HG03108 (cell line): ENCODE measurements around the gene NRN1L.
"Not testable (repeated sequence)": the region's sequence is repeated elsewhere in the genome, so short reads cannot be mapped to it uniquely, and the experiment has no call there.

Source experiments
- ATAC-seq: cut with Tn5 transposase; IDR thresholded peaks from one replicate; pipeline ENCODE4 v1.9.1; 2021; ENCODE audit warnings: moderate library complexity; ENCODE audit not compliant: unreplicated experiment

NRN1L gene

DNA sequence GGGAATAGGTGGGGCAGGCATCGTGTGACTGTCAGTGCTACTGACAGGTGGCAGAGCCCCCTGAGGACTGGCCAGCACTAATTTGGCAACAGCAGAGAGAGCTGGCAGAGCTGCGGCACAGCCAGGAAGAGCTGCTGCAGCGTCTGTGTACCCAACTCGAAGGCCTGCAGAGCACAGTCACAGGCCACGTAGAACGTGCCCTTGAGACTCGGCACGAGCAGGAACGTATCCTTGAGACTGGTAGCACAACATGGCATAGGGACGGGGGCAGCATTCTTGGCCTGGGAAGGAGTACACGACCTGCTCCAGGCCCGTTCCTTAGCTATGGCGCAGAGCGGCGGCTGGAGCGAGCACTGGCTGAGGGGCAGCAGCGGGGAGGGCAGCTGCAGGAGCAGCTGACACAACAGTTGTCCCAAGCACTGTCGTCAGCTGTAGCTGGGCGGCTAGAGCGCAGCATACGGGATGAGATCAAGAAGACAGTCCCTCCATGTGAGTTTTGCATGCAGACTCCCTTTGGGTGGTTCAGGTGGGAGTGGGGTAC is 3.0 kb upstream of the NRN1L start:
- ATAC-seq: no peak

DNA sequence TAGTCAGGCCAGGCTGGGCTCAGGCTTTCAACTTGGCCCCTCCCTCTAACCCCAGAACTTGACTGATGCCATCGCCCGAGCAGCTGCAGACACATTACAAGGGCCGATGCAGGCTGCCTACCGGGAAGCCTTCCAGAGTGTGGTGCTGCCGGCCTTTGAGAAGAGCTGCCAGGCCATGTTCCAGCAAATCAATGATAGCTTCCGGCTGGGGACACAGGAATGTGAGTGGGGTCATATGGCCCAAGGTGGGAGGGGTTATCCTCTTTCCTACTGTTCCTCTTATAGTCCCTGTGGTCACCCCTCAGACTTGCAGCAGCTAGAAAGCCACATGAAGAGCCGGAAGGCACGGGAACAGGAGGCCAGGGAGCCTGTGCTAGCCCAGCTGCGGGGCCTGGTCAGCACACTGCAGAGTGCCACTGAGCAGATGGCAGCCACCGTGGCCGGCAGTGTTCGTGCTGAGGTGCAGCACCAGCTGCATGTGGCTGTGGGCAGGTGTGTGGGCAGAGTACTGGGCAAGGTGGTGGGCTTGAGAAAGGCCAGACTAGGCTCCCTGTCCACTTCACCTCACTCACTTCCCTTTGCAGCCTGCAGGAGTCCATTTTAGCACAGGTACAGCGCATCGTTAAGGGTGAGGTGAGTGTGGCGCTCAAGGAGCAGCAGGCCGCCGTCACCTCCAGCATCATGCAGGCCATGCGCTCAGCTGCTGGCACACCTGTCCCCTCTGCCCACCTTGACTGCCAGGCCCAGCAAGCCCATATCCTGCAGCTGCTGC is 2.1 kb upstream of the NRN1L start:
- no peak for ATAC-seq

DNA sequence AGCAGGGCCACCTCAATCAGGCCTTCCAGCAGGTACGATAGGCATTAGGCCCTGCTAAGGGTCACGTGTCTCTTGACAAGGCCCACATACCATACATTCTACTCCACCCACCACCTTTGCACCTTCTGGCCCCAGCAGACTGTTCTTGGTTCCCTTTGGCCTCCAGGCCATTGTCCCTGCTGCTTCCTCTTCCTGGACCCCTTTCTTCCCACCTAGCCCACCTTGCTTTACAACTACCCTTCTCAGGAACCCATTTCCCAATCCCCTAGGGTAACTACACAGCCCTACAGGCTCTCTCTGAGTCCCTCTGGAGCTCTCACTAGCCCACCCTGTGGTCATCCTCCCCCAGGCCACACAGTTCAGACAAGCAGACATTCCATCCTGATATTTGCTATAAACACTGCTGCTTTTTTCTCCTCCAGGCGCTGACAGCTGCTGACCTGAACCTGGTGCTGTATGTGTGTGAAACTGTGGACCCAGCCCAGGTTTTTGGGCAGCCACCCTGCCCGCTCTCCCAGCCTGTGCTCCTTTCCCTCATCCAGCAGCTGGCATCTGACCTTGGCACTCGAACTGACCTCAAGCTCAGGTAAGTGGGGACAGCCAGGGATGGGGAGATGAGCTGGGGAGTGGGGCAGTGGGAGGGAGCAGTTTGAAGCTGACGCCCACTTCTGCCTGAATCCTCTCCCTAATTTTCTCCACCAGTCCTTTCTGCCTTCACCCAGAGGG is 1.4 kb upstream of the NRN1L start:
- ATAC-seq: no peak

DNA sequence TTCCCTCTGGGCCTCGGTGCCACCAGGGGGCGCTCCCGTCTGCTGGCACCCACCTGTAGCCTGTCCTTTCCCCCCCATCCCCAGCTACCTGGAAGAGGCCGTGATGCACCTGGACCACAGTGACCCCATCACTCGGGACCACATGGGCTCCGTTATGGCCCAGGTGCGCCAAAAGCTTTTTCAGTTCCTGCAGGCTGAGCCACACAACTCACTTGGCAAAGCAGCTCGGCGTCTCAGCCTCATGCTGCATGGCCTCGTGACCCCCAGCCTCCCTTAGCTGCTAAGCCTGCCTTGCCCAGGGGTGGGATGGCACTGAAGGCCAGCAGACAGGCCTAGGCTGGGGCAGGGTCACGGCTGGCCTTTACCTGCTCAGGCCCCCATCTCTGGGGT is 818 bp upstream of the NRN1L start:
- no peak for ATAC-seq

DNA sequence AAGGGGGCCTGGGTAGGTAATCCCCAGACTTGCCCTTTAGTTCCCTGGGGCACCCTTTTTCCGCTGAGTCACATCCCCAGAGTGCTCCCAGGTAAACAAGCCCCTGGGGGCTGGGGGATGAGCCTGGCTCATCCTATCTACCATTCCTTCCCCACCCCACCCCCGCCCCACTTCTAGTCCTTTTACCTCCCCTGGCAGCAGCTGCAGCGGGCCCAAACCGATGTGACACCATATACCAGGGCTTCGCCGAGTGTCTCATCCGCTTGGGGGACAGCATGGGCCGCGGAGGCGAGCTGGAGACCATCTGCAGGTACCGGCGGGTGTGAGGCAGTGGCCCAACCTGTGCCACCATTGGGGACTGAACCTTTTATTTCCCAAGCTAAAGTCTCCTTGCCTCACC is 860 bp downstream of the NRN1L start:
- ATAC-seq: no peak

DNA sequence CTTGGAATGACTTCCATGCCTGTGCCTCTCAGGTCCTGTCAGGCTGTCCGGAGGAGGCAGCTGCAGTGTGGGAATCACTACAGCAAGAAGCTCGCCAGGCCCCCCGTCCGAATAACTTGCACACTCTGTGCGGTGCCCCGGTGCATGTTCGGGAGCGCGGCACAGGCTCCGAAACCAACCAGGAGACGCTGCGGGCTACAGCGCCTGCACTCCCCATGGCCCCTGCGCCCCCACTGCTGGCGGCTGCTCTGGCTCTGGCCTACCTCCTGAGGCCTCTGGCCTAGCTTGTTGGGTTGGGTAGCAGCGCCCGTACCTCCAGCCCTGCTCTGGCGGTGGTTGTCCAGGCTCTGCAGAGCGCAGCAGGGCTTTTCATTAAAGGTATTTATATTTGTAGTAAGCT is 1.3 kb downstream of the NRN1L start:
- ATAC-seq: no peak

DNA sequence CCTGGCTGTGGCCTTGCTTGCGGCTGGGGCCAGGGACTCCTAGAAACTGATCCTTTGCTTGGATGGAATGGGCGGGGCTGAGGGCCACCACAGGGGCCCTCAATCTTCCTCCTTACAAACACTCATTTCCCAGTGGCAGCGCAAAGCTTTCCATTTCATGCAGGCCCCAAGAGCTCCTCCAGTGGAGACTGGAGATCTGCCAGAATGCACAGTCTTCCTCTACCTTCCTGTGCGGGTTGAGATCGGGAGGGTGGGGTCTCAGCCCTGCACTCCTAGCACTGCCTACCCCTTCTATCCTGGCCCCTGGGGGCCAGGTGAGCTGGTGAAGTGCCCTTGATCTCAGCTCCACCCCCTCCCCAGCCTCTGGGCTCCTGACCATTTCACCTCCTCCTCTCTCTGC is 1.7 kb downstream of the NRN1L start:
- ATAC-seq: no peak

DNA sequence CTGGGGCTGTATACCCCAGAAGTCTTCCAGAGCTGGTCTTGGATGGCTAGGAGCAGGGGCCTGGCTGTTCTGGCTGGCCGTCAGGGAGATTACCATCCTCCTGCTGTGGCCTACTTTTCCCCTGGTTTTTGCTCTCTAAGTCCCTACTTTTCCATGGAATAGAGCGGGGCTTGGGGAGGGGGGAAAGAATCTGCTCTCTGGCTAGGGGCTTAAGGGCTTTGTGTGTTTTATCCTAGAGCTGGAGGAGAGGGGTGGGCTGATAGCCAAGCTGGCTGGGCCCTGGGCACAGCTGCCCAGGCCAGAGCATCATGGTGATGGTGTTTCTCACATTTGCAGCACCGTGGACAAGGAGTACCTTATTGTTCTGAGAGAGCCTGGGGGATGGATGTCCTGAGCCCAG is 3.6 kb downstream of the NRN1L start:
- no peak for ATAC-seq

DNA sequence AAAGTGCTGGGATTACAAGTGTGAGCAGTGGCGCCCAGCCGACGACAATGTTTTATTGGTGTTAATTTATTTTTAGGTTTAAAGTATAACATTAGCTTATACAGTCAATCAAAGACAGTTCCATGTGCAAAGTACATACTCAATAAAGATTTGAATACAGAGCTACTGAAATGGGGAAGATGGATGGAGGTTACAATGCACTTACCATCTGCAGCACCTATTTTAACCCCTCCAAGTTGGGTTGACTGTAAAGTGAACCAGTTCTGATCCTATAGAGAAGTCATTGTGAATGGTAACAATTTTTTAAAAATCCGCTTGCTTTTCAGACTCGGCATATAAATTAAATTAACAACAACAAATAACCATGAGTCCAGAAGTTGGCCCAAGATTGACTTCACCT is 7.7 kb downstream of the NRN1L start:
- ATAC-seq: no peak

DNA sequence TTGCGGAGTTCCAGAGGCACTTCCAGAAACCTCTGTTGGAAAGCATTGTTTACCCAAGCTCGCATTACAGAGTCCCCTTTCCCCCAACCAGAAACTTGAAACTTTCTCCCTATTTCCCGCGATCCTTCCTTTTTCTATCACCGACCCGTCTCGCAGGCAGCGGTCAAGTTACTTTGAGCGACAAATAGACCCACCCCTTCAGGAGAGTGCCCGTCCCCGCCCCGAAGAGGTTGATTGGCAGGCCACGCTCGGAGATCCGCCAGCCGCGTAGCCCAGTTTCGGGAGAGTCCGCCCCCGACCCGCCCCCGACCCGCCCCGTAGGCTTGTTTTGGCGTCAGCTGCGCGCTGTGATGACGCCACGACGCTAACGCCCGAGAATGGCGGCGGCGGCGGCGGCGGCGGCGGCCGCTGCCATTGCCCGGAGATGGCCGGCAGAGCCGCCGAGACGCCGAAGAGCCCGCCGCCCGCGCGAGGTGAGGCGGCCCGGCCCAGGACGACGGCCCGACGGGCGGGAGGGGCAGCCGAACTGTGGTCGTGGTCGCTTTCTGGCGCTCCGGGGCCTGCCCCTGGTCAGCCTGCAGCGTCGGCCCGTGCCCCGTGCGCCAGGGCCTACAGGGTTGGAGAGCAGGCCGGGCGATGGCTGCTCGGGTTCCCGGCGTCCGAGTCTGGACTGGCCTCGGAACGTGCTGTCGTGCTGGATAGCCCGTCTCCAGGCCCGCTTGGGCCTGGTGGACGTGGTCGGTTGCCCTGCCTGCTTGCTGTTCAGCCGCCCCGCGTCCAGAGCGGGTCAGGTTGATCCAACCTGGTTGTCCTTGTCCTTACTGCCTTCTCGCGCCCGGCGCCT is 8.4 kb downstream of the NRN1L start, which contains the start of gene PSKH1:
Gene PSKH1, plus strand, starts transcription at position 356 of the 844 bp plus-strand sequence. CDS start 15,496 bp downstream, outside the sequence.
- peak; percentile 89 for ATAC-seq

DNA sequence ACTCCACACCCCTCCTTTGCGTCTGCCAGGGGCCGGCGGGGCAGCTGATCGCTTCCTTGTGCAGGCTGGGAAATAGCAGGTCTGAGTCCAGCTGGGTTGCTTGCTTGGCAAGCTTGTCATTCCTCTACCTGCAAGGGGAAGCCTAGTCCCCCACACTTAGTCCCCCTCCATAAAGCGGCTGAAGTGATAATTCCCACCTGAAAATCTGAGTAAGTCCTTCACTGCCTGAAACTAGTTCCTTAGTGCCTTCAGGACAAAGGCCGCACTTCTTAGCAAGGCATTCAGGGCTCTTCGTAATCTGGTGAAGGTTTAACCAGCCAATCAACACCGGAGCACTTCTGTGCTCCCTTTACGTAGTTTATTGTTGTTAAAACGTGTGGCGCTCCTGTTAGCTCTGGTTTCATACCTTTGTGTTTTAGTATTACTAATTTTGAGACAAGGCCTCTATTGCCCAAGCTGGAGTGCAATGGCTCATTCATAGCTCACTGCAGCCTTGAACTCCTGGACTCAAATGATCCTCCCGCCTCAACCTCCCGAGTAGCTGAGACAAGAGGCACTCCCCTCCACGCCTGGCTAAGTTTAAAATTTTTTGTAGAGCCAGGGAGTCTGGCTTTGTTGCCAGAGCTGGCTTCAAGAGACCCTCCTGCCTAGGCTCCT is 9.2 kb downstream of the NRN1L start:
- no peak for ATAC-seq

DNA sequence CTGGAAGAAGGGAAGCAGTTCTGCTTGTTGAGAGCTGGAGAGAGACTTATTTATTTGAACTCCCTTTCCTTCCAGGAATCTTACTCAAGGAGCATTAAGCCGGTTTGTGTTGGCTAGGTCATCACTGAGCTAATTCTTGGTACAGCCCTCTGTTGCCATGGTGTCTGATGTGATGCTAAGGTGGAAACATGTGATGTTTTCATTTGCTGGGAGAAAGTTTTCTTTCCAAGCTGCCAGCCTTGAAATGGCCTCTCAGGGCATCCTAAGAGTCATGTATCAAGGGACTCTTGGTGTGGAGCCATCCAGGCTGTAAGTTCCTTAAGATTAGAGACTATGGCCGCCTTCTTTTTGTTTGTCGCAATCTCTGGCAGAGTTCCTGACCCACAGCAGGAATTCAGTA is 12.5 kb downstream of the NRN1L start:
- no peak for ATAC-seq

DNA sequence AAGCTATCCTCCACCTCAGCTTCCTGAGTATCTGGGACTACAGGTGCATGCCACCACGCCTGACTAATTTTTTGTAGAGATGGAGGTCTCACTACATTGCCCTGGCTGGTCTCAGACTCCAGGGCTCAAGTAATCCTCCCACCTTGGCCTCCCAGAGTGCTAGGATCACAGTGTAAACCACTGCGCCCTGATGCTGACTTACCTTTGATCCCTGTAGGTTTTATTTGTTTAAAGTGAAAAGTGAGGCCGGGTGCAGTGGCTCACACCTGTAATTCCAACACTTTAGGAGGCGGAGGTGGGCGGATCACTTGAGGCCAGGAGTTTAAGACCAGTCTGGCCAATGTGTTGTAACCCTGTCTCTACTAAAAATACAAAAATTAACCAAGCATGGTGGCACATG is 17.0 kb downstream of the NRN1L start:
- no peak for ATAC-seq

DNA sequence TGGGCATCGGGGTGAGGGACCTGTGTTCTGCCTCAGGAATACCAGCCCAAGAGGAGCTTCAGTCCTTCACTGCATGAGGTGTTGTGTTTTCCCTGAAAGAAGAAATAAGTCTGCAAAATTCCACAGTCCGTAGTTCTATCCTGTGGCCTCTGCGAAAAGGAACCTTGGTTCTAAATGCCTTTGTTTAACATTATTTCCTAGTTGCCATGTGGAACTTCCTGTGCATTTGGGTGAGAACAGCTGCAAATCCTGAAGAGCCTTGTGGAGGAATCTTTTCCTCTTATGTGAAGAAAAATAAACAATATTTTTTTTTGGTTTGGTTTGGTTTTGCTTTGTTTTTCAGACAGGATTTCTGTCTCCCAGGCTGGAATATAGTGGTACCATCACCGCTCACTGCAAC is 18.1 kb downstream of the NRN1L start:
- ATAC-seq: no peak

DNA sequence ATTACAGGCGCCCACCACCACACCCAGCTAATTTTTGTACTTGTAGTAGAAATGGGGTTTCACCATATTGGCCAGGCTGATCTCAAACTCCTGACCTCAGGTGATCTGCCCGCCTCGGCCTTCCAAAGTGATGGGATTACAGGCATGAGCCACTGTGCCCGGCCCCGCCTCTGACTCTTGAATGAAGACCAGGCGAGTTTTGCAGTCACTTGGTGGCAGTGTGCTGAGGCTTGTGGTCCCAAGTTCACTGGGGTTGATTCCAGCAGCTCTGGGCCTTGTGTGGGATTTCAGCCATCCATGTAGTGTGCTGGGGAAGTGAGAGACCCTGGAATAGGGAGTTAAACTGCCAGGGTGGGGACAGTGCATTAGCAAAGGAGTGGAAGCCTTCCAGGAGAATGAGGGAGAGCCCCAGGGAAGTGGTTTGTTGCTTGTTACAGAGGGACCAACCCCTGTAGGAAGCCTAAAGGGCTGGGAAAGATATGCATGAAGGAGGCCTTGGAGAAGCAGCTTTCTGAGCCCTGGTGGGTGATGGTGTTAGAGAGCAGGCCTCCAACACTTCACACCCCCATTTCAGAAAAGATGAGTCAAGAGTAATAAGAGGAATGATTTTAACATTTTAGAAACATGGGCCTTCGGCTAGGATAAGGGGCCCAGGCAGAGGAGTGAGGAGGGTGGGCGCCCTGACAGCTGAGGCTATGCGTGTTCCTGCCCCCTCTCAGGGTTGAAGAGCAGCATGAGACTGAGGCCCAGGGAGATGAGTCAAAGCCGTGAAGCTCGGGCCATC is 22.9 kb downstream of the NRN1L start:
- no peak for ATAC-seq

DNA sequence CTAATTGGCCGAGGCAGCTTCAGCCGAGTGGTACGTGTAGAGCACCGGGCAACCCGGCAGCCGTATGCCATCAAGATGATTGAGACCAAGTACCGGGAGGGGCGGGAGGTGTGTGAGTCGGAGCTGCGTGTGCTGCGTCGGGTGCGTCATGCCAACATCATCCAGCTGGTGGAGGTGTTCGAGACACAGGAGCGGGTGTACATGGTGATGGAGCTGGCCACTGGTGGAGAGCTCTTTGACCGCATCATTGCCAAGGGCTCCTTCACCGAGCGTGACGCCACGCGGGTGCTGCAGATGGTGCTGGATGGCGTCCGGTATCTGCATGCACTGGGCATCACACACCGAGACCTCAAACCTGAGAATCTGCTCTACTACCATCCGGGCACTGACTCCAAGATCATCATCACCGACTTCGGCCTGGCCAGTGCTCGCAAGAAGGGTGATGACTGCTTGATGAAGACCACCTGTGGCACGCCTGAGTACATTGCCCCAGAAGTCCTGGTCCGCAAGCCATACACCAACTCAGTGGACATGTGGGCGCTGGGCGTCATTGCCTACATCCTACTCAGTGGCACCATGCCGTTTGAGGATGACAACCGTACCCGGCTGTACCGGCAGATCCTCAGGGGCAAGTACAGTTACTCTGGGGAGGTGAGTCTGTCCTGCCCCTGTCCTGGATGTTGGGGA is 24.5 kb downstream of the NRN1L start:
- no peak for ATAC-seq

DNA sequence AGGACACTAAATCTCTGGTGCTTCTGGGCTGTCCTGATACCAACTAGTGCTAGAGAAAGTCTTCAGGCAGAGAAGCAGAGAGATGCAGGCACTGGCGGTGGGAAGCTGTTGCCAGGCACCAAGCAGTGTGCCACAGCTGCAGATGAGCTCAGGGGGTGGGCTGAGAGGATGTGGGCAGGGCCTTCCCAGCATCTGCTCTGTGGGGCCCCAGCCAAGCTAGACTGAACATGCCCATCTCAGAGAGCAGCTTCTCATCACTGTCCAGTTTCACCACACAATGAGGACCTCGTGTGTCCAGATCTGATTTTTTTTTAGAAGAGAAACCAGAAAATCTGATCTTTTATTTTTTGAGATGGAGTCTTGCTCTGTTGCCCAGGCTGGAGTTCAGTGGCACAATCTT is 25.5 kb downstream of the NRN1L start:
- ATAC-seq: no peak

DNA sequence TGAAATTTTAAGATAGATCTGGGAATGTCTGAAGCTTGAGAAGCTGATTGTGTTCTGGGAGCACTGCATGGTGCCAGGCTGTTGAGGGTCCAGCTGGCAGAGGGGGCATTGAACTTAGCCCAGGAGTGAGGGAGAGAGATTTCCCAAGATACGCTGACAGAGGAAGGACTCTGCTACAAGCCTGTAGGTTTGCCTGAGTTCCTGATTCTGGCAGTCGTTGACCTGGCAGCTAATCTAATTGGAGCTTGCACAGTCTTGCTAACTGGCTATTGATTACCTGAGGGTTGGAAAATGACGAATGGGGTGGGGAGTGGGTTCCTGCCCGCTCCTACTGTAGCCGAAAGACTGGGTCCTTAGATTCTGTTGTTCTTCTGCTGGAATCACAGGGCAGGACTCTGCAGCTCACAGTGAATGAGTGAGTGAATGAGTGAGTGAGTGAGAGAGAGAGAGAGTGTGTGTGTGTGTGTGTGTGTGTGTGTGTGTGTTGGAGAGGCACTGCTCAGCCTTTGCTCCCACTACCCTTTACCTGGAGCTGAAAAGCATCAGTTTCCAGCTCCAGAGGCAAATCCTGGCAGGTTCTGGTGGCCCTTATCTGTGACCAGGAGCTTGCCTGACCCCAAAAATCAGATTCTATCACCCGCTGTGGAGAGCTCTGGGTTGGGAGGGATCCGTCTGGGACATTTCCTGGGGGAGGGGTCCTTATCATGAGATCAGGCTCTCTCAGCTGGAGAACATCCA is 30.2 kb downstream of the NRN1L start:
- no peak for ATAC-seq

DNA sequence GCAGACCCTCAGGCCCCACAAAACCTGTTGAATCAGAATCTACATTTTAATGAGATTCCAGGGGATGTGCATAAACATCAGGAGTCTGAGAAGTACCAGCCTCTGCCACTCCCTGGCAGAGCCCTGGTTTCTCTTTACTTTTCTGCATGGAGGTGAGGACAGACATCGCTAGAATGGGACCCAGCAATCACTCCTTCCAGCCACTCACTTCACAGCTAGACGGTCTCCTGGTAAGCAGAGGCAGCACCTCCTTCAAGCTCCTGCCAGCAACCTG is 30.7 kb downstream of the NRN1L start:
- ATAC-seq: not testable (repeated sequence)
